ENCODE results near the gene IMPA2. TPM values are rescaled to one million over a fixed set of nuclear protein-coding genes. Genes with fewer than 3 reads are reported as not detected.
A peak's percentile ranks its signal among the peaks of the same experiment; 100 is the strongest.
"Not testable (repeated sequence)": the region's sequence is repeated elsewhere in the genome, so short reads cannot be mapped to it uniquely, and the experiment has no call there.

IMPA2 gene
- total and polyA plus RNA-seq, 2 experiments from 2014 or later = 75.6 to 130 TPM

- Histone ChIP-seq H3K9me2 (replicated peaks; ENCODE audit: insufficient read depth) (no peaks in the 10 kb centered on the region), H3K4me3 (no peak overlapping the region), H3K36me3 (replicated peaks; ENCODE audit: insufficient read depth, low read depth) (no peaks in the 10 kb centered on the region), H4K20me1 (ENCODE audit: insufficient read depth, poor library complexity, severe bottlenecking) (no peaks in the 10 kb centered on the region), H3K4me2 (no peak overlapping the region), H3K9me3 (ENCODE audit: low read depth) (no peaks in the 10 kb centered on the region), H3K27ac (no peak overlapping the region), H3K79me2 (no peaks in the 10 kb centered on the region), H3K4me1 (ENCODE audit: insufficient read depth) (no peaks in the 10 kb centered on the region), H3K27me3 (no peaks in the 10 kb centered on the region), H2AFZ (no peak overlapping the region)
- WGBS (ENCODE audit: low lambda C conversion rate, missing lambda C conversion rate) = 70% methylated on average over 1 of the region's 1 CpG
- no peak for DNase-seq (ENCODE audit: low spot score)
- TF ChIP-seq EZH2 (IDR thresholded peaks at IDR 0.05; ENCODE audit: borderline replicate concordance) (no peak), EZH2phosphoT487 (IDR thresholded peaks at IDR 0.05; ENCODE audit: low read depth, severe bottlenecking, unreplicated experiment) (no peak)
- TF ChIP-seq, protein P1, sequence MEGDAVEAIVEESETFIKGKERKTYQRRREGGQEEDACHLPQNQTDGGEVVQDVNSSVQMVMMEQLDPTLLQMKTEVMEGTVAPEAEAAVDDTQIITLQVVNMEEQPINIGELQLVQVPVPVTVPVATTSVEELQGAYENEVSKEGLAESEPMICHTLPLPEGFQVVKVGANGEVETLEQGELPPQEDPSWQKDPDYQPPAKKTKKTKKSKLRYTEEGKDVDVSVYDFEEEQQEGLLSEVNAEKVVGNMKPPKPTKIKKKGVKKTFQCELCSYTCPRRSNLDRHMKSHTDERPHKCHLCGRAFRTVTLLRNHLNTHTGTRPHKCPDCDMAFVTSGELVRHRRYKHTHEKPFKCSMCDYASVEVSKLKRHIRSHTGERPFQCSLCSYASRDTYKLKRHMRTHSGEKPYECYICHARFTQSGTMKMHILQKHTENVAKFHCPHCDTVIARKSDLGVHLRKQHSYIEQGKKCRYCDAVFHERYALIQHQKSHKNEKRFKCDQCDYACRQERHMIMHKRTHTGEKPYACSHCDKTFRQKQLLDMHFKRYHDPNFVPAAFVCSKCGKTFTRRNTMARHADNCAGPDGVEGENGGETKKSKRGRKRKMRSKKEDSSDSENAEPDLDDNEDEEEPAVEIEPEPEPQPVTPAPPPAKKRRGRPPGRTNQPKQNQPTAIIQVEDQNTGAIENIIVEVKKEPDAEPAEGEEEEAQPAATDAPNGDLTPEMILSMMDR (IDR thresholded peaks at IDR 0.05; ENCODE audit: poor library complexity) = no peak
Measured at GRCh38 chr18:12072996-12073395, 91.7 kb downstream of the IMPA2 start.

- no peaks in the 10 kb centered on the region for H3K9me2 ChIP-seq (replicated peaks; ENCODE audit: insufficient read depth)
- no peak for TF ChIP-seq EZH2phosphoT487 (IDR thresholded peaks at IDR 0.05; ENCODE audit: low read depth, severe bottlenecking, unreplicated experiment)
- TF ChIP-seq, protein P1 (IDR thresholded peaks at IDR 0.05; ENCODE audit: poor library complexity) = peak; percentile 30
- no peaks in the 10 kb centered on the region for H3K36me3 ChIP-seq (replicated peaks; ENCODE audit: insufficient read depth, low read depth)
- H2AFZ ChIP-seq = no peak overlapping the region
- H3K79me2 ChIP-seq = no peaks in the 10 kb centered on the region
- no peaks in the 10 kb centered on the region for H4K20me1 ChIP-seq (ENCODE audit: insufficient read depth, poor library complexity, severe bottlenecking)
- DNase-seq (ENCODE audit: low spot score) = no peak
- H3K4me1 ChIP-seq (ENCODE audit: insufficient read depth) = no peaks in the 10 kb centered on the region
- WGBS (ENCODE audit: low lambda C conversion rate, missing lambda C conversion rate) = 83% methylated on average over 3 of the region's 3 CpGs
- no peaks in the 10 kb centered on the region for H3K9me3 ChIP-seq (ENCODE audit: low read depth)
- no peaks in the 10 kb centered on the region for H3K27me3 ChIP-seq
- no peak overlapping the region for H3K4me3 ChIP-seq
- H3K27ac ChIP-seq = no peak overlapping the region
- H3K4me2 ChIP-seq = no peak overlapping the region
Measured at GRCh38 chr18:12074736-12075135, 93.4 kb downstream of the IMPA2 start.

DNA sequence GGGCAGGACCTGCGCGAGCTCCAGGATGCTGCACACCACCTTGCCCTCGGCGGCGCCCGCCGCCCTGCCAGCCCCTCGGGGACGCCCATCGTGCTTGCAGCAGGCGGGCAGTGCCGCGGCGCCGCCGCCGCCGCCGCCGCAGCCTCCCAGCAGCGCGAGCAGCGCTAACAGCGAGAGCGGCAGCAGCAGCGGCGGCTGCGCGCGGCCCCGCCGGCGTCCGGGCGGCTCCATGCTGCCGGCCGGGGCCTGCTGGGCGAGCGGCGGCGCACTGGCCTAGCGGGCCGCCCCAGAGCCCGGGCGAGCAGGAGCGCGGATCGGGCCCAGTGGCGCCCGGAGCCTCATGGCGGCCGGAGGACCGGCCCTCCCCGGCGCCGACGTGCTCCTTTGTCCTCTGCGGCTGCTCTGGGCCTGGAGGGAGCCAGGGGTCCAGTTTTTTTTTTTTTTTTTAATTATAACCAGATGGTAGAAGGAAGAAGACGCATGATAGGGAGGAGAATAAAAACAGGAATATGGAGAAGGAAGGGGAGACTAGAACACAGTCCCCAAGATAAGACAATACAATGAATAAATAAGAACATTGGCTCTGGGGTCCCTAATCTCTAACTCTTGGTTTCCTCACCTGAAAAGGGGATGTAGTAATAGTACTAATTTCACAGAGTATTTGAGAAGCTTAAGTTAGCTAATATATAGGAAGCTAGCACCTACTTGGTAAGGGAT, 95.3 kb downstream of the IMPA2 start:
- Histone ChIP-seq H3K27ac (peak overlapping the region; percentile 40), H4K20me1 (ENCODE audit: insufficient read depth, poor library complexity, severe bottlenecking) (no peaks in the 10 kb centered on the region), H2AFZ (peak overlapping the region; percentile 52), H3K4me2 (peak overlapping the region; percentile 90), H3K36me3 (replicated peaks; ENCODE audit: insufficient read depth, low read depth) (no peaks in the 10 kb centered on the region), H3K4me1 (ENCODE audit: insufficient read depth) (no peaks in the 10 kb centered on the region), H3K9me2 (replicated peaks; ENCODE audit: insufficient read depth) (no peaks in the 10 kb centered on the region), H3K27me3 (no peaks in the 10 kb centered on the region), H3K4me3 (no peak overlapping the region), H3K79me2 (no peaks in the 10 kb centered on the region), H3K9me3 (ENCODE audit: low read depth) (no peaks in the 10 kb centered on the region)
- DNase-seq (ENCODE audit: low spot score) = peak; percentile 80
- TF ChIP-seq EZH2 (IDR thresholded peaks at IDR 0.05; ENCODE audit: borderline replicate concordance) (no peak), EZH2phosphoT487 (IDR thresholded peaks at IDR 0.05; ENCODE audit: low read depth, severe bottlenecking, unreplicated experiment) (no peak)
- TF ChIP-seq, protein P1 (IDR thresholded peaks at IDR 0.05; ENCODE audit: poor library complexity) = no peak
- WGBS (ENCODE audit: low lambda C conversion rate, missing lambda C conversion rate) = 4% methylated on average over 31 of the region's 59 CpGs

- WGBS (ENCODE audit: low lambda C conversion rate, missing lambda C conversion rate) = 59% methylated on average over 2 of the region's 4 CpGs
Measured at GRCh38 chr18:12077994-12078393, 96.7 kb downstream of the IMPA2 start.

More at GRCh38 chr18:12077994-12078393, 96.7 kb downstream of the IMPA2 start:
- not testable (repeated sequence) for H3K4me2 ChIP-seq; H3K27me3 ChIP-seq; H3K4me1 ChIP-seq (ENCODE audit: insufficient read depth); H3K9me3 ChIP-seq (ENCODE audit: low read depth); DNase-seq (ENCODE audit: low spot score); H3K27ac ChIP-seq; H3K79me2 ChIP-seq; H3K9me2 ChIP-seq (replicated peaks; ENCODE audit: insufficient read depth); H4K20me1 ChIP-seq (ENCODE audit: insufficient read depth, poor library complexity, severe bottlenecking); H3K36me3 ChIP-seq (replicated peaks; ENCODE audit: insufficient read depth, low read depth); H2AFZ ChIP-seq; H3K4me3 ChIP-seq

All from hepatocyte (in vitro differentiated cells).